Type B pancreatic cell (in vitro differentiated cells): ENCODE measurements around the gene CD3G. TPM values are rescaled to one million over a fixed set of nuclear protein-coding genes. Genes with fewer than 3 reads are reported as not detected.

Experiments
- DNase-seq: peaks from one replicate; pipeline ENCODE4 v3.0.0; 2021; ENCODE audit warnings: mixed read lengths; ENCODE audit not compliant: unreplicated experiment; ENCODE audit errors: extremely low spot score
- H3K27ac Mint-ChIP-seq: 2 replicates; pipeline ENCODE4 v1.8.0; 2021; ENCODE audit warnings: mild to moderate bottlenecking, mixed read lengths
- H3K27me3 Mint-ChIP-seq: 2 replicates; pipeline ENCODE4 v1.8.0; 2021; ENCODE audit warnings: mixed read lengths
- H3K36me3 Mint-ChIP-seq: 2 replicates; pipeline ENCODE4 v1.8.0; 2021; ENCODE audit warnings: mixed read lengths
- H3K4me1 Mint-ChIP-seq: one replicate; pipeline ENCODE4 v1.8.0; 2021; ENCODE audit warnings: mixed read lengths; ENCODE audit not compliant: unreplicated experiment
- H3K4me3 Mint-ChIP-seq: 2 replicates; pipeline ENCODE4 v1.8.0; 2021; ENCODE audit warnings: mild to moderate bottlenecking, mixed read lengths
- H3K9me3 Mint-ChIP-seq: 2 replicates; pipeline ENCODE4 v1.8.0; 2021; ENCODE audit warnings: mixed read lengths
- CTCF ChIP-seq: fragments of 200-600 bp; sonication (generic); conservative IDR thresholded peaks from 2 replicates; pipeline ENCODE4 v1.5.0; 2021; ENCODE audit warnings: antibody characterized with exemption, mild to moderate bottlenecking
- total RNA-seq: library from RNA; stranded (reverse); gene quantifications from 2 replicates; pipeline ENCODE4 v1.2.1, GENCODE V29; 2021; ENCODE audit warnings: low replicate concordance

Gene CD3G
- total RNA-seq, 1 donor from 2014 or later, result not detected

GRCh38 chr11:118325283-118325682 lies 18.9 kb upstream of the CD3G start:
- Mint-ChIP-seq H3K36me3 (no peaks in the 10 kb centered on the region), H3K27me3 (peaks cover 19% of the 10 kb centered on the region)
- DNase-seq, result no peak

GRCh38 chr11:118328745-118329144 lies 15.4 kb upstream of the CD3G start:
- DNase-seq, result no peak
- Mint-ChIP-seq H3K27ac (no peak overlapping the region), H3K27me3 (peaks cover 11% of the 10 kb centered on the region), H3K36me3 (no peaks in the 10 kb centered on the region), H3K9me3 (no peaks in the 10 kb centered on the region), H3K4me1 (no peaks in the 10 kb centered on the region), H3K4me3 (no peak overlapping the region)
- no peak for TF ChIP-seq CTCF

More at GRCh38 chr11:118325283-118325682, 18.9 kb upstream of the CD3G start:
- Mint-ChIP-seq H3K27ac (no peak overlapping the region), H3K9me3 (no peaks in the 10 kb centered on the region), H3K4me1 (peaks cover 7% of the 10 kb centered on the region), H3K4me3 (no peak overlapping the region)
- no peak for TF ChIP-seq CTCF

- TF ChIP-seq CTCF, result no peak
- no peak overlapping the region for H3K27ac Mint-ChIP-seq
- no peaks in the 10 kb centered on the region for H3K4me1 Mint-ChIP-seq
- H3K36me3 Mint-ChIP-seq, result no peaks in the 10 kb centered on the region
- H3K9me3 Mint-ChIP-seq, result no peaks in the 10 kb centered on the region
- H3K4me3 Mint-ChIP-seq, result no peak overlapping the region
- peaks cover 17% of the 10 kb centered on the region for H3K27me3 Mint-ChIP-seq
- DNase-seq, result no peak
These were observed 9.4 kb upstream of the CD3G start for GRCh38 chr11:118334745-118335144.

- Mint-ChIP-seq H3K27ac (peak overlapping the region; percentile 27), H3K36me3 (no peaks in the 10 kb centered on the region), H3K9me3 (no peaks in the 10 kb centered on the region), H3K27me3 (peaks cover 26% of the 10 kb centered on the region), H3K4me3 (no peak overlapping the region), H3K4me1 (no peaks in the 10 kb centered on the region)
- no peak for TF ChIP-seq CTCF
- no peak for DNase-seq
These were observed 5.5 kb upstream of the CD3G start for GRCh38 chr11:118338637-118339061.

- Mint-ChIP-seq H3K4me1 (no peaks in the 10 kb centered on the region), H3K36me3 (no peaks in the 10 kb centered on the region), H3K27ac (no peak overlapping the region), H3K27me3 (peaks cover 26% of the 10 kb centered on the region), H3K9me3 (no peaks in the 10 kb centered on the region), H3K4me3 (no peak overlapping the region)
- TF ChIP-seq CTCF, result no peak
- no peak for DNase-seq
These were observed 4.7 kb upstream of the CD3G start for GRCh38 chr11:118339281-118339961.
